GM19193 (cell line): ENCODE measurements around the gene SAMD10.

Experiments used
- POLR2A ChIP-seq: IDR thresholded peaks from 4 replicates; pipeline ENCODE4 v1.6.1; 2011; ENCODE audit not compliant: insufficient read depth, insufficient read length; ENCODE audit errors: extremely low read depth

SAMD10 gene

GRCh38 chr20:63944078-63944941 is 35.1 kb downstream of the SAMD10 start:
- TF ChIP-seq POLR2A: no peak

- TF ChIP-seq POLR2A: no peak
Observed at GRCh38 chr20:63943808-63944077, 35.7 kb downstream of the SAMD10 start.

DNA sequence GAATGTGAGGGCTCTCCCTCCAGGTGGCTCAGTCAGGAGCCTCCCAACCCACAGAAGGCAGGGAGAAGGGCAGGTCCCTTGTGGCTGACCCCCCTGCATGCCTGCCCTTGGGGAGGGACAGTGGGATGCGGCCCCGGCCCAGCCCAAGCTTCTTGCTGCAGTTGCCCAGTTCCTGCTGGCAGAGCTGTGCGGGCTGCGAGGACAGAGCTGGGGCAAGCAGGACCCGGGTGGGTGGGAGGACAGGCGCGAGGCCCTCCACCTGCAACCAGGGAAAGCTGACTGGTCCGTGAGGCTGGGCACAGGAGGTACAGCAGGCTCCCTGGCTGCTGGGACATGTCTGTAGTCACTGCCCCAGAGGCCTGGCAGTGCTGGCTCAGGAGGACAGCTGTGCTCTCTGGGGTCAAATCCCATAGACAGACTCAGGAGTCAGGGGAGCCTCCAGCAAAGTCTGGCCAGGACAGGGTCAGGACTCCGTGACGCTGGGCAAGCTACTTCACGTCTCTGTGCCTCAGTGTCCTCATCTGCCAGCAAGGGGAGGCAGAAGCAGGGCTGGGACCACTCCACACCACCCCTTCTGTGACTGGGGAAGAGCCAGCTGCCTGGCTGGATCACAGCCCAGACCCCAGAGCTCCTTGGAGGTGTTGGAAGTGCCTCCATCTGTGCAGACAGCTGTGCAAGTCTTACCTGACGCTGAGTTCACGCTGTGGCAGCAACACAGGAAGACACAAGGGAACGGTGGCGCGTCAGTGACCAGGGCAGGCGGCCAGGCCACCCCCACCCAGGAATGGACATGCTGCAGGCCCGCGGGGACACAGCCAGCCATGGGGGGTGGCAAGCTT is 36.3 kb downstream of the SAMD10 start:
- TF ChIP-seq POLR2A: no peak

DNA sequence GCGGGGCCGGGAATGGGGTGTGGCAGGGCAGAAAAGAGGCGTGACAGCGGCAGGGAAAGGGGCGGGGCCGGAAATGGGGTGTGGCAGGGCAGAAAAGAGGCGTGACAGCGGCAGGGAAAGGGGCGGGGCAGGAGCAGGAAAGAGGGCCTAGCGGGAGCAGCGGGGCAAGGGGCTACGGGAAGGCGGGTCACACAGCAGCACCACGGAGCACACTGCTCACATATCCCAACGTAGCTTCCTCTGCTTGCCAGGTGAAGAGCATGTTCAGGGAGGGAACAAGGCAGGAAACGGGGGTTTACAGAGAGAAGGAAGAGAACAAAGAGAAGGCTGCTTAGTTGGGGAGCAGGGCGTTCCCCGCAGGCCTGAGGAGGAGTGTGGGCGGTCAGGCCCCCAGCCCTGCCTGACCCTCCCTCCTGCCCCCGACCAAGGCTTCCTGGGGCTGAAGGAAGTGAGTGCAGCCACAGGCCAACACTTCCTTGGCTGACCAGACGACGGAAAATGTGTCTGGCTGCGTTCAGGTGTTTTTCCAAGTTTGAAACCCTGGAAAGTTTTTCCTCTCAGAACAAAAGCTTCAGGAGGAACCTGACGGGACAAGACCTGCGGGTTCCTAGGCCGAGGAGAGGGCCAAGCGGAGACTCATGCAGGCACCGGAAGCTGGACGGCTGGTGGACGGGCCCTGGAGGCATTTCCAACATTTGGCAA is 37.0 kb downstream of the SAMD10 start:
- no peak for TF ChIP-seq POLR2A

- TF ChIP-seq POLR2A: no peak
Observed at GRCh38 chr20:63941282-63942081, 38.0 kb downstream of the SAMD10 start.

DNA sequence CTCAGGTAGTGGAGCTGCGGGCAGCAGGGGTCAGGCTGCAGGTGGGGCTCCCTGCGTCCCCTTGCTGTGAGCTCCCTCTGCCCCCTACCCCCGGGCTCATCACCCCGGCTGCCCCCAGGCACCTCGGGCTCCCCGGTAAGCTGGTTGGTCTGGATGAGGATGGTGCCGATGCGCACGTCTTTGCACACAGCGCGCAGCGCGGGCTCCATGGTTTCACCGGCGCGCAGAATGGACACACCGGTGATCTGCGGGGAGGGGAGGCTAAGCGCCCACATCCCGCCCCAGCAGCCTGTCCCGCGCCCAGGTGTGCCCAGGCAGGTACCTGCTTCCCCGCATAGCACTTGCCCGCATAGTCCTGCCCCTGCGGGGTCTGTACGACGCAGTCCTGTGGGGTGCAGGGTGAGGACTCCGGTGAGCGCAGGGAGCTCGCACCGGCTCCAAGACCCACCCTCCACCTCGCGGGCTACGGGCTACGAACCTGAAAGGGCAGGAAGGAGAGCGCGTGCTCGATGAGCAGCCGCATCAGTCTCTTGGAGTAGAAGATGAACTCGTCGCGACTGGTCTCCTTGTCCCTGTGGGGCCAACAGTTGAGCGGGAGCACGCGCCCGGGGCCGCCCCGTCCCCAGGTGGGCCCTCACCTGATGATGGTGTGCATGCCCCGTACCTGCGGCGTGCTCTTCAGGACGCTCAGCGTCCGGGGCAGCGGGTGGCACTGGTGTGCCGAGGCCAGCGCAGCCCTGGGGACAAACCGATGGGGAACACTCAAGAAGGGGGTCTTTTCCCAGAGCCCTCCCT is 38.8 kb downstream of the SAMD10 start:
- TF ChIP-seq POLR2A: no peak

DNA sequence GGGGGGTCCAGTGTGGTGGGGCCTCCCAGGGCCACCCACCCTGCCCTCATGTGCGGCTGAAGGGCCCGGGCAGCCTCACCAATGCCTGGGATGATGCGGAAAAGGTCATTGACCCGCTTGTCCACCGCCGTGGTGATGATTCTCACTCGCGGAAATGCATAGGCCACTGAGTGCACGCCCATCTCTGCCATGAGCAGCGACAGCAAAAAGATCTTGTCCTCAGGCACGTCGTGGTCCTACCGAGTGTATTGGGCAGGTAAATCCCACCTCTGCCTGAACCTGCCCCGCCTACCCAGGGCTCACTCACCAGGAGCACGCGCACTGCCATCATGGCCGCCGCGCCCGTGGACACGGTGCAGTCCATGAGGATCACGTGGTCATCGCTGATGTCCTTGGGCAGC is 39.4 kb downstream of the SAMD10 start:
- no peak for TF ChIP-seq POLR2A

- TF ChIP-seq POLR2A: no peak
Observed at GRCh38 chr20:63939061-63939935, 40.1 kb downstream of the SAMD10 start.

DNA sequence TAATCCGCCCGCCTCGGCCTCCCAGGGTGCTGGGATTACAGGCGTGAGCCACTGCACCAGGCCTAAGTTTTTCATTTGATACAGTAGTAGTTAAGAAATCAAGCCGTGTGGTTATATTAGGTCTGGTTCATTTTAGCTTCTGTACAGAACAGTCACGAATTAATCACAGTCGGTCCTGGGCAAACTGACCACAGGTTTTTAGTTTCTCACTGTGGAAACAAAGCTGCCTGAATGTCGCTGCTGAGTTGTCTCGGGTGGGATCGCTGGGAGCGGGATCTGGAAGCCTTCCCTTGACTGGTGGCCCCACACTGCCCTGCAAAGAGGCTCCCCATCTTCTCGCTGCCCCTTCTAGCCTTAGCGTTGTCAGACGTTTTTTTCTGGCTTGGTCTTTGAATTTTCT is 41.8 kb downstream of the SAMD10 start:
- TF ChIP-seq POLR2A: no peak

DNA sequence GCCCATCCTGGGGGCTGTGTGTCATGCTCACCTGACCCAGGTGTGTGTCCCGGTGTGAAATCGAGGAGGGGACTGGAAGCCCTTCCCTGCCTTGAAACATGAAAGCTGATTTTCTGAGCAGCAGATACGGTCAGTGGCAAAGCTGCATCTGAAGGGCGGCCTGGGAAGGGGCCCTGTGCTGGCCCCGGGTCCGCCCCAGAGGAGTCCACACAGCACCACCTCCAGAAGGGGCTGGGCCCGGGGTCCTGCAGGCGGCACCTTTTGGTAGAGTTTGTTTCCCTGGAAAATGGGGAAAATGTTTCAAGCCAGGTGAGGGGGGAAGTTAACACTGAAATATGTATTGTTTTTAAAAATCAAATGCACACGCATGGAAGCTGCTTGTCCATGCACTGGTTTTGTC is 44.0 kb downstream of the SAMD10 start:
- no peak for TF ChIP-seq POLR2A

- TF ChIP-seq POLR2A: no peak
Observed at GRCh38 chr20:63934271-63935068, 45.0 kb downstream of the SAMD10 start.

DNA sequence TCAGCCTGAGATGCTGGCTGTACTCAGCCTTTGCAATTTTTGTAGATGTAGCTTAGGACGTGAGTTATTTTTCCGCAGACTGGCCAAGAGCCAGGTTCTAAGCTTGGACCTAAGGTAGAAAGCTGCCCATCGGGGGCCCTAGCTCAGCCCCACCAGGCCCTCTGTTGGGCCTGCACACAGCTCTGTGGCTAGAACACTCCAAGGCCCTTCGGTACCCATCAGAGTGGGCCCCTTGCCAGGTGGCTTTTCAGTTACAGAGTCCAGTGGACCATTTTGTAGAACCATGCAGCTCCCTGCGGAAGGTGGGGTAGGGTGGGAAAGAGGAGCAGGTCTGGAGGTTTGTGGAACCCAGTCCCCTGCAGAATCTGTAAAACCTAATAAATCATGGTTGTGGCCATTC is 45.8 kb downstream of the SAMD10 start:
- no peak for TF ChIP-seq POLR2A
